Astrocyte (in vitro differentiated cells and primary cell): Measurements from ENCODE around the gene STK33. TPM values are rescaled to one million over a fixed set of nuclear protein-coding genes. Genes with fewer than 3 reads are reported as not detected.

ENCODE experiments used
- DNase-seq: peaks from one replicate; pipeline ENCODE4 v3.0.0-alpha.2; 2010; ENCODE audit warnings: low read depth
- FAIRE-seq: peaks from 2 replicates; lab custom pipeline; 2011; peaks lifted over from hg19 to GRCh38; lab: Jason Lieb, UNC
- H2AFZ ChIP-seq: 2 replicates; pipeline ENCODE4 v1.6.0; 2012; ENCODE audit warnings: low read depth, low read length, inconsistent platforms
- H3K27ac ChIP-seq: 2 replicates; pipeline ENCODE4 v1.5.1; 2011; ENCODE audit warnings: low read depth, low read length, inconsistent platforms
- H3K27me3 ChIP-seq: 2 replicates; pipeline ENCODE4 v1.6.0; 2011; ENCODE audit warnings: low read length, inconsistent platforms; ENCODE audit not compliant: insufficient read depth
- H3K36me3 ChIP-seq: 2 replicates; pipeline ENCODE4 v1.5.1; 2011; ENCODE audit warnings: low read length, inconsistent platforms; ENCODE audit not compliant: insufficient read depth
- H3K4me1 ChIP-seq: 2 replicates; pipeline ENCODE4 v1.5.1; 2011; ENCODE audit warnings: low read length, inconsistent platforms; ENCODE audit not compliant: insufficient read depth
- H3K4me2 ChIP-seq: 2 replicates; pipeline ENCODE4 v1.6.0; 2012; ENCODE audit warnings: low read length, inconsistent platforms
- H3K4me3 ChIP-seq: 2 replicates; pipeline ENCODE4 v1.5.1; 2011; ENCODE audit warnings: low read depth, mild to moderate bottlenecking, low read length, inconsistent platforms; ENCODE audit not compliant: insufficient read depth
- H3K79me2 ChIP-seq: 2 replicates; pipeline ENCODE4 v1.6.0; 2012; ENCODE audit warnings: mild to moderate bottlenecking, low read length, inconsistent platforms; ENCODE audit not compliant: insufficient read depth
- H3K9ac ChIP-seq: 2 replicates; pipeline ENCODE4 v1.6.0; 2012; ENCODE audit warnings: mild to moderate bottlenecking, low read length, inconsistent platforms
- H3K9me3 ChIP-seq: 2 replicates; pipeline ENCODE4 v1.5.1; 2012; ENCODE audit warnings: low read depth, mild to moderate bottlenecking, low read length, inconsistent platforms; ENCODE audit not compliant: insufficient read depth
- H4K20me1 ChIP-seq: 2 replicates; pipeline ENCODE4 v1.6.0; 2012; ENCODE audit warnings: low read length, inconsistent platforms; ENCODE audit not compliant: insufficient read depth
- H3K27ac Mint-ChIP-seq: one replicate; pipeline ENCODE4 v1.8.0; 2021; ENCODE audit warnings: mild to moderate bottlenecking, mixed read lengths; ENCODE audit not compliant: unreplicated experiment
- H3K27me3 Mint-ChIP-seq: one replicate; pipeline ENCODE4 v1.8.0; 2021; ENCODE audit warnings: low read depth, mixed read lengths; ENCODE audit not compliant: unreplicated experiment
- H3K36me3 Mint-ChIP-seq: one replicate; pipeline ENCODE4 v1.8.0; 2021; ENCODE audit warnings: low read depth, mixed read lengths; ENCODE audit not compliant: unreplicated experiment
- H3K4me1 Mint-ChIP-seq: one replicate; pipeline ENCODE4 v1.8.0; 2021; ENCODE audit warnings: low read depth, mixed read lengths; ENCODE audit not compliant: unreplicated experiment
- H3K4me3 Mint-ChIP-seq: one replicate; pipeline ENCODE4 v1.8.0; 2021; ENCODE audit warnings: mild to moderate bottlenecking, moderate library complexity, mixed read lengths; ENCODE audit not compliant: unreplicated experiment
- H3K9me3 Mint-ChIP-seq: one replicate; pipeline ENCODE4 v1.8.0; 2021; ENCODE audit warnings: mild to moderate bottlenecking, mixed read lengths; ENCODE audit not compliant: unreplicated experiment
- EZH2 ChIP-seq: IDR thresholded peaks from 2 replicates; pipeline ENCODE4 v1.6.1; 2012; ENCODE audit warnings: mild to moderate bottlenecking, low read length, inconsistent platforms; ENCODE audit not compliant: insufficient read depth
- total RNA-seq: library from RNA; stranded (reverse); gene quantifications from 2 replicates; pipeline ENCODE4 v1.2.1, GENCODE V29; 2021
- TF ChIP-seq, protein P1 (sequence below): IDR thresholded peaks from 2 replicates; pipeline ENCODE4 v1.5.1; 2011; ENCODE audit warnings: low read depth, mild to moderate bottlenecking, inconsistent platforms, low read length, moderate library complexity; ENCODE audit not compliant: insufficient read depth

STK33 gene
- total RNA-seq, 1 donor from 2014 or later, result 7.5 TPM

DNA sequence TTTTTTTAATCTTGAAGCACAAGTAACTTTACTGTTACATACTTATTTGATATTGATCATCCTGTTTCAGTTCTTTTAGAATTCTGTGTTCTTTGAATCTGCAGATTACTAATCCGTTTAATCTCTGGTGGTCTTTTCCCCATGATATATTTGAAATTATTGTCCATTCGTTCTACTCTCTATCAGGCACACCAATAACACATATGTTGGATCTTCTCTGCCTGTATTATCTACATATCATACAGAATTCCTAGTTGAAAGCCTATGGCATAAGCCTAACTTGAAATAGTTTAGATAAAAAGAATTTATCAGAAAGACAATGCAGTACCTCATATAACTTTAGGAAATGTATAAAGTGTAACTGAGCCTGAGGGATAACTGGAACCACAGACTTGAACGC lies 32.6 kb downstream of the STK33 start:
- TF ChIP-seq, protein P1, sequence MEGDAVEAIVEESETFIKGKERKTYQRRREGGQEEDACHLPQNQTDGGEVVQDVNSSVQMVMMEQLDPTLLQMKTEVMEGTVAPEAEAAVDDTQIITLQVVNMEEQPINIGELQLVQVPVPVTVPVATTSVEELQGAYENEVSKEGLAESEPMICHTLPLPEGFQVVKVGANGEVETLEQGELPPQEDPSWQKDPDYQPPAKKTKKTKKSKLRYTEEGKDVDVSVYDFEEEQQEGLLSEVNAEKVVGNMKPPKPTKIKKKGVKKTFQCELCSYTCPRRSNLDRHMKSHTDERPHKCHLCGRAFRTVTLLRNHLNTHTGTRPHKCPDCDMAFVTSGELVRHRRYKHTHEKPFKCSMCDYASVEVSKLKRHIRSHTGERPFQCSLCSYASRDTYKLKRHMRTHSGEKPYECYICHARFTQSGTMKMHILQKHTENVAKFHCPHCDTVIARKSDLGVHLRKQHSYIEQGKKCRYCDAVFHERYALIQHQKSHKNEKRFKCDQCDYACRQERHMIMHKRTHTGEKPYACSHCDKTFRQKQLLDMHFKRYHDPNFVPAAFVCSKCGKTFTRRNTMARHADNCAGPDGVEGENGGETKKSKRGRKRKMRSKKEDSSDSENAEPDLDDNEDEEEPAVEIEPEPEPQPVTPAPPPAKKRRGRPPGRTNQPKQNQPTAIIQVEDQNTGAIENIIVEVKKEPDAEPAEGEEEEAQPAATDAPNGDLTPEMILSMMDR, result no peak
- no peak for TF ChIP-seq EZH2
- FAIRE-seq, result no peak
- H3K27ac Mint-ChIP-seq, result no peak overlapping the region

DNA sequence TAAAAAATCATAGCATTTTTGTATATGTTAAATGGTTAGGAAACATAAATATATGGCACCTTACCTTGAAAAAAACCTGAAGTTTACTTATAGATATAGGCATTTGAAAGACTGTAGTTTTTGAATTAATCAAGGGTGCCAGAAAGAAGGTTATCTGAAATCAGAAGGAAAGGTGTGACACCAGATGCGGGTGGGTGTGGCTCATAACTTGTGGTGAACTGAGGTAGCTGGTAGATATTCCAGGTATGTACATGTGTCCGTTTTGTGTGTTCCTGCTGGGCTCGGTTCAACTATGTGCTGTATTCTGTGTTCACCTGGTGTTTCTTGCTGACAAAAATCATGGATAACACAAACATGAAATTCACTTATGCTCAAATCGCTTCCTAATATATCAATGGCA lies 35.6 kb downstream of the STK33 start:
- H3K9me3 ChIP-seq, result no peaks in the 10 kb centered on the region
- H3K36me3 ChIP-seq, result no peaks in the 10 kb centered on the region
- no peaks in the 10 kb centered on the region for H3K4me1 Mint-ChIP-seq
- H3K27me3 ChIP-seq, result no peaks in the 10 kb centered on the region
- no peak for TF ChIP-seq EZH2
- TF ChIP-seq, protein P1, result no peak
- no peak overlapping the region for H3K4me3 Mint-ChIP-seq
- no peaks in the 10 kb centered on the region for H3K36me3 Mint-ChIP-seq
- H3K4me3 ChIP-seq, result no peak overlapping the region
- H3K27ac Mint-ChIP-seq, result no peak overlapping the region
- H3K4me2 ChIP-seq, result no peak overlapping the region
- no peaks in the 10 kb centered on the region for H3K4me1 ChIP-seq
- no peak for FAIRE-seq
- H3K27me3 Mint-ChIP-seq, result no peaks in the 10 kb centered on the region
- peaks cover 7% of the 10 kb centered on the region for H3K9me3 Mint-ChIP-seq
- no peaks in the 10 kb centered on the region for H3K79me2 ChIP-seq
- H4K20me1 ChIP-seq, result no peaks in the 10 kb centered on the region
- H3K9ac ChIP-seq, result no peak overlapping the region
- H3K27ac ChIP-seq, result no peak overlapping the region
- no peak overlapping the region for H2AFZ ChIP-seq
- DNase-seq, result no peak

More for the DNA sequence above, 32.6 kb downstream of the STK33 start:
- H3K4me1 ChIP-seq, result no peaks in the 10 kb centered on the region
- Mint-ChIP-seq H3K4me1 (no peaks in the 10 kb centered on the region), H3K4me3 (no peak overlapping the region), H3K36me3 (no peaks in the 10 kb centered on the region), H3K9me3 (peaks cover 7% of the 10 kb centered on the region), H3K27me3 (no peaks in the 10 kb centered on the region)
- no peaks in the 10 kb centered on the region for H3K9me3 ChIP-seq
- H3K79me2 ChIP-seq, result no peaks in the 10 kb centered on the region
- no peaks in the 10 kb centered on the region for H3K36me3 ChIP-seq
- H3K9ac ChIP-seq, result no peak overlapping the region
- H4K20me1 ChIP-seq, result no peaks in the 10 kb centered on the region
- no peak overlapping the region for H3K4me3 ChIP-seq
- H3K27me3 ChIP-seq, result no peaks in the 10 kb centered on the region
- DNase-seq, result no peak
- H2AFZ ChIP-seq, result no peak overlapping the region
- H3K27ac ChIP-seq, result no peak overlapping the region
- H3K4me2 ChIP-seq, result no peak overlapping the region

DNA sequence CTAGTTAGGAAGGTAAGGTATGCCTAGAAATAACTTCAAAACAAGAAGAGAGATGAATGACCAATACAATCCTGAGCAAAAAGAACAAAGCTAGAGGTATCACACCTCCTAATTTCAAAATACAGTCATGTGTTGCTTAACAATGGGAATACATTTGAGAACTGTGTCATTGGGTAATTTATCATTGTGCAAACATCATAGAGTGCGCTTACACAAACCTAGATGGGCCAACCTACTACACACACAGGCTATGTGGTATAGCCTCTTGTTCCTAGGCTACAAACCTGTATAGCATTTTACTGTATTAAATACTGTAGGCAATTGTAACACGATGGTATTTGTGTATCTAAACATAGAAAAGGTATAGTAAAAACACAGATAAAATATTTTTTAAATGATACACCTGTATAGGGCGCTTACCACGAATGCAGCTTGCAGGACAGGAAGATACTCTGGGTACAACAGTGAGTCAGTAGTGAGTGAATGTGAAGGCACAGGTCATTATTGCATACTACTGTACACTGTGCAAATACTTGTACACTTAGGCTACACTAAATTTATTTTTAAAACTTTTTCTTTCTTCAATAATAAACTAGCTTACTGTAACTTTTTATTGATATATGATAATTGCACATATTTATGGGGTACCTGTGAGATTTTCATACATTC lies 48.2 kb downstream of the STK33 start:
- H3K4me3 Mint-ChIP-seq, result no peak overlapping the region
- TF ChIP-seq, protein P1, result no peak
- TF ChIP-seq EZH2, result no peak
- H3K9me3 Mint-ChIP-seq, result peaks cover 10% of the 10 kb centered on the region
- Histone ChIP-seq H3K4me1 (no peaks in the 10 kb centered on the region), H3K27ac (no peak overlapping the region), H3K27me3 (no peaks in the 10 kb centered on the region), H3K4me2 (no peak overlapping the region), H3K4me3 (no peak overlapping the region), H4K20me1 (no peaks in the 10 kb centered on the region), H3K79me2 (no peaks in the 10 kb centered on the region), H3K9me3 (no peaks in the 10 kb centered on the region), H3K36me3 (no peaks in the 10 kb centered on the region), H3K9ac (no peak overlapping the region), H2AFZ (no peak overlapping the region)
- FAIRE-seq, result no peak
- peaks cover 7% of the 10 kb centered on the region for H3K36me3 Mint-ChIP-seq
- no peak overlapping the region for H3K27ac Mint-ChIP-seq
- no peak for DNase-seq
- no peaks in the 10 kb centered on the region for H3K27me3 Mint-ChIP-seq
- H3K4me1 Mint-ChIP-seq, result no peaks in the 10 kb centered on the region
